ENCODE data around the gene XYLT1. TPM values are rescaled to one million over a fixed set of nuclear protein-coding genes. Genes with fewer than 3 reads are reported as not detected.

XYLT1 gene
- total RNA-seq, 4 donors from 2014 or later = 6.6 to 17.2 (median 10.0) TPM

DNA sequence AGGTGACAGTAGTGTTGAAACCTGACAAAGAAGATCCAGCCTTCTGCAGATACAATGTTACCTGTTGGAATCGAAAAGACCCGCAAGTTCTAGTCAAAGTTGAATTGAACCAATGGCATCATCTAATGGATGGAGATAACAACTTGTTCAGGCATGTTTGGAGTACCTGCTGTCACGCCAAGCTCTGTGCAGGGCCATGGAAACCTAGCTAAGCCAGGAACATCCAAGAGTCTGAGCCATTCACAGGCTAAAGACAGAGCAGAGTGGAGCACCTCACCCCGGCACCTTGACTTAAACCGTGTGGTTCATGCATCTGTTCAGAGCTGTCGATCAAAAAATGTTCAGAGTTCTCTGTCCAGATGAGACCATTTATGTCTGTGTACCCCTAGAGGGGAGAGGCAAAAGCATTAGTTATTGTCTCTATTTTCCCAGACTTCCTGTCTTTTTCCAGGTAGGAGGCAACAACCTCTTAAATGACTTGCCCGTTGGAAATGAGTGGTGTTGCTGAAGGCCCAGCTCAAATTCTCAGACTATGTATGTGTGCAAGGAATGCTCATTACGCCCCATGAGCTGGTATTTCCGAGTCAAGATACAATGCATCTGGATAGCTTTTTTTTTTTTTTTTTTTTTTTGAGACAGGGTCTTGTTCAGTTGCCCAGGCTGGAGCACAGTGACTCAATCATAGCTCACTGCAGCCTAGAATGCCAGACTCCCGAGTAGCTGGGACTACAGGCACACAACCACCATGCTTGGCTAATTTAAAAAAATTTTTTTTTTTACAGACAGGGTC, 44.9 kb upstream of the XYLT1 start:
- Histone ChIP-seq H3K4me3 (no peak overlapping the region), H3K9me3 (no peaks in the 10 kb centered on the region), H3K27me3 (peaks cover 0 to 26% (median 0%) of the 10 kb centered on the region in 4 donors), H3K4me1 (no peaks in the 10 kb centered on the region), H3K36me3 (no peaks in the 10 kb centered on the region), H3K27ac (no peak overlapping the region)
- DNase-seq = no peak
- TF ChIP-seq CTCF (IDR thresholded peaks at IDR 0.05) (no peak), POLR2A (IDR thresholded peaks at IDR 0.05) (no peak)
- intact Hi-C loops (cut with DNase I) = no loop called here
- WGBS, 2 donors = 69 to 77% methylated on average over 10 of the region's 10 CpGs

- intact Hi-C loops (cut with DNase I) = no loop called here
- no peak for TF ChIP-seq CTCF (IDR thresholded peaks at IDR 0.05)
- TF ChIP-seq POLR2A (IDR thresholded peaks at IDR 0.05) = no peak
- 43 to 46% methylated on average over 5 to 6 of the region's 6 CpGs for WGBS, 2 donors
These were observed 42.0 kb upstream of the XYLT1 start for GRCh38 chr16:17512636-17513220.

GRCh38 chr16:17511340-17511739, 40.6 kb upstream of the XYLT1 start:
- peaks cover 0 to 15% (median 0%) of the 10 kb centered on the region in 4 donors for H3K27me3 ChIP-seq
- no peak for DNase-seq
- H3K27ac ChIP-seq = no peak overlapping the region
- peaks cover 0 to 11% (median 0%) of the 10 kb centered on the region in 3 donors for H3K9me3 ChIP-seq
- no peak overlapping the region for H3K4me3 ChIP-seq
- no peaks in the 10 kb centered on the region for H3K36me3 ChIP-seq
- TF ChIP-seq CTCF (IDR thresholded peaks at IDR 0.05) (no peak), POLR2A (IDR thresholded peaks at IDR 0.05) (no peak)
- no peaks in the 10 kb centered on the region for H3K4me1 ChIP-seq
- intact Hi-C loops (cut with DNase I) = no loop called here

More at GRCh38 chr16:17512636-17513220, 42.0 kb upstream of the XYLT1 start:
- Histone ChIP-seq H3K27me3 (peaks cover 0 to 15% (median 0%) of the 10 kb centered on the region in 4 donors), H3K9me3 (peaks cover 0 to 11% (median 0%) of the 10 kb centered on the region in 3 donors), H3K36me3 (no peaks in the 10 kb centered on the region), H3K27ac (no peak overlapping the region), H3K4me1 (no peaks in the 10 kb centered on the region), H3K4me3 (no peak overlapping the region)
- DNase-seq = no peak

- Histone ChIP-seq H3K27me3 (peaks cover 0 to 10% (median 0%) of the 10 kb centered on the region in 4 donors), H3K4me1 (no peaks in the 10 kb centered on the region), H3K36me3 (no peaks in the 10 kb centered on the region), H3K9me3 (peaks cover 0 to 11% (median 0%) of the 10 kb centered on the region in 3 donors), H3K4me3 (no peak overlapping the region), H3K27ac (peak overlapping the region in 1 of 4 donors; percentile 33)
- no peak for DNase-seq
- 74 to 84% methylated on average over 3 of the region's 3 CpGs for WGBS, 2 donors
- TF ChIP-seq POLR2A (IDR thresholded peaks at IDR 0.05) = no peak
- no peak for TF ChIP-seq CTCF (IDR thresholded peaks at IDR 0.05)
- intact Hi-C loops (cut with DNase I) = no loop called here
These were observed 39.8 kb upstream of the XYLT1 start for GRCh38 chr16:17510567-17510966.

DNA sequence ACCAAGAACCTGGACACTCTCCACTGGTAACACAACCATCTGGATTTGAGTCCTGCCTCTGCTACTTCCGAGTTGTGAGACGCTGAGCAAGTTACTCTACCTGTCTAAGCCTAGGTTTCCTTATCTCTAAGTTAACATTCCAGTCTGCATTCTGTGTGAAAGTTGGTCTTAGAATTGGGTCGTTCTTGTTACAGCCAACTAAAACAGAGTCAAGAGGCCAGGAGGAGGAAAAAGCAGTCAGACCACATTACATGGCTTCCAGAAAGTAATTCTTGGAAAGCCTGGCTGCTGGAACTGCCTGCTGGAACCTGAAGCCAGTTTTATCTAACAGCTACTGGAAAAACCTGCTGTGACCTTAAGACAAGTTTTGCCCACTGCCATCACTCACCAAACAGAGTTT, 38.4 kb upstream of the XYLT1 start:
- H3K27me3 ChIP-seq = peaks cover 0 to 8% (median 0%) of the 10 kb centered on the region in 4 donors
- DNase-seq = no peak
- no peaks in the 10 kb centered on the region for H3K4me1 ChIP-seq
- H3K27ac ChIP-seq = no peak overlapping the region
- TF ChIP-seq POLR2A (IDR thresholded peaks at IDR 0.05) (no peak), CTCF (IDR thresholded peaks at IDR 0.05) (no peak)
- peaks cover 0 to 11% (median 0%) of the 10 kb centered on the region in 3 donors for H3K9me3 ChIP-seq
- intact Hi-C loops (cut with DNase I) = no loop called here
- no peaks in the 10 kb centered on the region for H3K36me3 ChIP-seq
- WGBS, 2 donors = 42 to 71% methylated on average over 3 of the region's 3 CpGs
- H3K4me3 ChIP-seq = no peak overlapping the region

Measured in esophagus squamous epithelium (tissue), 5 donors.